Raji (cell line): ENCODE measurements around the gene SMIM1.

ENCODE experiments used
- POLR2A ChIP-seq: IDR thresholded peaks from 2 replicates; pipeline ENCODE4 v1.6.1; 2011; ENCODE audit warnings: low read depth, low read length, control low read depth; ENCODE audit not compliant: insufficient read depth

The SMIM1 gene

DNA sequence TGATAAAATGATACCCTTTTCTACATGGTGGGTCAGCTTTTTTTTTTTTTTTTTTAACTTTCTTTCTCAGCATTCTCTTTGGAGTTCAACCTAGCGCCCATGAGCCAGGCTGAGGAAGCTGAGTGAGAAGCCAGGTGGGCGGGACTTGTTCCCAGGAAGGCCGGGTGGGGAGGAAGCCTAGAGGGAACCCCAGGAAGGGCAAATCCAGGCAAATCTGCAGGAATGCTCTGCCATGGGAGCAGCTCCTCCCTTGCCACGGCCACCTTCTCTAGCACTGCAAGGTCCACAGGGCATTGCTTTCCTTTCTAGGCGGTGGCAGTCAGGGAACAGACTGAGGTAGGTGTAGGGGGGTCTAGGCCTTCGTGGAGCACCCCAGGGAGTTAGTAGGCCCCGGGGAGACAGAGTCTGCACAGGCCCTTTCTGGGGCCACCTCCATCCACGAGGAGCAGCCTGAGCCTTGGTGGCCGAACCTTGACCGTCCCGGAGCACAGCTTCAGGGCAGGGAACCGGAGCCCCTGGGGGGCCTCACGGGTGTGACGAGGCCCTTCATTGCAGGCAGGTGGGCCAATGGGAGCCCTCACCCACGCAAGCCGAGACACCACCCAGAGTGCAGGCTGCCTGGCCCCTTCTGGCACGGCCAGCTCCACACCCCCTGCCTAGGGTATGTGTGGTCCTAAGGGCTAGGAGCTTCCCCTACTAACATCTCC lies 38.5 kb upstream of the SMIM1 start:
- TF ChIP-seq POLR2A = no peak

GRCh38 chr1:3734602-3735001 lies 37.9 kb upstream of the SMIM1 start:
- TF ChIP-seq POLR2A = no peak

DNA sequence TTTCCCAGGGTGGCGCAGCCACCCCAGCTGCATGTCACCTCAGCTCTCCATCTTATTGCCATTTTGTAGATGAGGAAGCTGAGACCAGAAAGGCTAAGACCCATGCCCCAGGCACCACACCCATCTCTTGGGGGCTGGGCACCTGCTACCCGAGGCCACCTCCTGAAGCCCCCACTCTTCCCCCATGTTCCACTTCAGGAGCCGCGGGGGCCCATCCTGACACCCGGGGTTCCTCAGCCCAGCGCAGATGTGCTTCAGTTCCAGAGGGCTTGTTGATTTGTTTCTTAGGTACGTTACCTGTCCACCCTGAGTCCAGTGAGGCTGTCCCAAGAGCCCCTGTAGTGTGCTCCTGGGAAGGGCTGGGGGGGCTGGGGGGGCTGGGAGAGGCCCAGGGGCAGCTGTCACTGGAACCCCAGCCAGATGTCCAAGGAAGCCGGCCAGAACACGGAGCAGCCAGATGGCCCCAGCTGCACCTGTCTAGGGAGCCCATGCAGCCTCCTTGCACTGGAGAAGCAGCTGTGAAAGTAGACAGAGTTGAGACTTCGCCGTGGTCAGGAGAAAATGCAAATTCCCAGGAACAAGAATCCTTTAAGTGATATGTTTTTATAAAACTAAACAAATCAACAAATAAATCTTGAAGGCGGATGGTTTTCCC lies 37.4 kb upstream of the SMIM1 start:
- no peak for TF ChIP-seq POLR2A

GRCh38 chr1:3735688-3736087 lies 36.9 kb upstream of the SMIM1 start:
- no peak for TF ChIP-seq POLR2A

DNA sequence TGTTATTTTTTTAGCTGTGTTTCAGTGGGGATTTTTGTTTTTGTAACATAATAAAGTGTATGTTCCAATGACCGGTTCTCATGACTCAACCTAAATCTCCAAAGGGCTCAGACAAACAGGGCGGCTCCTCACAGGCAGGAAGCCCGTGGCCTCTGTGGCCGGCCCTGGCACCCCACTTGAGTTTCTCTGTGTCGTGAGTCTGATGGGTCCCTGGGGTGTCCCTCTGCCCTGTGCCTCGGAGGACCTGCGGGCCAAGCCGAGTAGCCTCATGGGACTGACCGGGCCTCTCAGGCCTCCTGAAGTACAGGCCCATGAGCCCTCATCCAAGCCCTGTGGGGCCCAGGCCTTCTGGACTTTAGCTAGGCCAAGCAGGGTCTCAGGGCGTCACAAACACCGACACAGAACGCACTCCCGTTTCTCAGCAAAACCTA lies 36.4 kb upstream of the SMIM1 start:
- no peak for TF ChIP-seq POLR2A

DNA sequence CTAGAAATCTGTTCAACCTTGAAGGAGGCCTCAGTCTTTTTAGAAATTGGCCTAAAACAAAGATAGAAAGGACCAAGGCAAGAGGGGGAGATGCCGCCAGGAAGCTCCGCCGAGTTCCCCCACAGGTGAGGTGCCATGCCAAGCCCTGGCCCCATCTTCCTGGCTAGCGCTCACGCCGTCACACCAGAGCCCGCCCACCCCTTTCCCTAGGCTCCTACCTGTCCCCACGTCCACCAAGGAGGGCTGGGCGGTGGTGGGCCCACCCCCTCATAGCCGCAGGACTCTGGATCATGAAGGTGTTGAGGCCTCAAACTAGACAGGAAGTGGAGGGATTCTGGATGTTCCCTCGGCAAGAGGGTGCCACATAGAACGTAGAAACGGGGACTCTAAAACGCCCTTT lies 35.8 kb upstream of the SMIM1 start:
- no peak for TF ChIP-seq POLR2A

- no peak for TF ChIP-seq POLR2A
Observed at GRCh38 chr1:3738943-3739342, 33.6 kb upstream of the SMIM1 start.

DNA sequence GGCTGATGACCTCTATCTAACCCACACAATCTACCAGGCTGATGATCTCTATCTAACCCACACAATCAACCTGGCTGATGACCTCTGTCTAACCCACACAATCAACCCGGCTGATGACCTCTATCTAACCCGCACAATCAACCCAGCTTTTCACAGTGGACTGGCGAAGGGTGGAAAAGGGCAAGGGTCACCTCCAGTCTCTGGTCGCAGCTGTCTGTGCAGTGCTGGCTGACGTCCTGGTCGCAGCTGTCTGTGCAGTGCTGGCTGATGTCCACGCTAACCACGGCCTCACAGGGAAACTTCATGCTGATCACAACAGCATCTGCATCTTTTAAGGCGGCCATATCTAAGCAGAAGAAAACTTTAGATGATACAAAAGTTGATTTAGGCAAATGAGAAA lies 32.5 kb upstream of the SMIM1 start:
- no peak for TF ChIP-seq POLR2A

- TF ChIP-seq POLR2A = no peak
Observed at GRCh38 chr1:3740752-3741151, 31.8 kb upstream of the SMIM1 start.

DNA sequence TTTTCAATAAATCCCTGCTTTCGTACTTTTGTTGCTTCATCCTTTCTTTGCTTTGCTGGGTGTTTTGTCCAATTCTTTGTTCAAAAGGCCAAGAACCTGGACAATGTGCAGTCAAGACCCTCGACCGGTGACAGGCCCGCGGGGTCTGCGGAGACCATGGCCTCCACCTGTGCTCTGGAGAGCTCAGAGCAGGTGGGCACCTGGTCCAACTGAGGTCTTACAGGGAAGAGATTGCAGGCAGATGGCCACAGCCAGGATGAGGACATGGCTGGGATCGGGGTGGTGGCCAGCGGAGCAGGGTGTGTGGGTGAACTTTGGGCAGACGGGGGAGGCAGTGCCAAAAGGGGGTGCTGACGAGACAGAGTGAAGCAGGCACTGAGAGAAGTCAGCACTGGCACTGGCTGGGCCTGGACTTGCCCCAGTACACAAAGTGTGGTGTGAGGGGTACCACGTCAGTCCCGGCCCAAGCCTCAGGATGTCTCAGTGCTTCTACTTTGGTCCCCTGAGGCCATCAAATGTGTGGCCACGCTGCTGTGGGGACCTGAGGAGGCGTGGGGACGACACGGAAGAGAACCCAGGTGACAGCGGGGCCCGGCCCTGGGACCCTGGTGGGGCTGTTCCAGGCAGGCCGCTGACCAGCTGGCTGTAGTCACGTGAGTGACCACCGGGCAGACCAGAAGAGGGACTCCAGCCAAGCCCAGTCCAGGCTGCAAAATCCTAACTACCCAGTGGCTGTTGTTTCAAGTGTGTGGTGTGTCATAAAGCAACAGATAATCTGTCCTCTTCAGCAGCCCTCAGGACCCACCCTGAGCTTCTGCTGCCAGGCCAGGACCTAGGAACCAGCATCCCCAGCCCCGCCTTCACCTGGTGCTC lies 30.7 kb upstream of the SMIM1 start:
- TF ChIP-seq POLR2A = no peak

DNA sequence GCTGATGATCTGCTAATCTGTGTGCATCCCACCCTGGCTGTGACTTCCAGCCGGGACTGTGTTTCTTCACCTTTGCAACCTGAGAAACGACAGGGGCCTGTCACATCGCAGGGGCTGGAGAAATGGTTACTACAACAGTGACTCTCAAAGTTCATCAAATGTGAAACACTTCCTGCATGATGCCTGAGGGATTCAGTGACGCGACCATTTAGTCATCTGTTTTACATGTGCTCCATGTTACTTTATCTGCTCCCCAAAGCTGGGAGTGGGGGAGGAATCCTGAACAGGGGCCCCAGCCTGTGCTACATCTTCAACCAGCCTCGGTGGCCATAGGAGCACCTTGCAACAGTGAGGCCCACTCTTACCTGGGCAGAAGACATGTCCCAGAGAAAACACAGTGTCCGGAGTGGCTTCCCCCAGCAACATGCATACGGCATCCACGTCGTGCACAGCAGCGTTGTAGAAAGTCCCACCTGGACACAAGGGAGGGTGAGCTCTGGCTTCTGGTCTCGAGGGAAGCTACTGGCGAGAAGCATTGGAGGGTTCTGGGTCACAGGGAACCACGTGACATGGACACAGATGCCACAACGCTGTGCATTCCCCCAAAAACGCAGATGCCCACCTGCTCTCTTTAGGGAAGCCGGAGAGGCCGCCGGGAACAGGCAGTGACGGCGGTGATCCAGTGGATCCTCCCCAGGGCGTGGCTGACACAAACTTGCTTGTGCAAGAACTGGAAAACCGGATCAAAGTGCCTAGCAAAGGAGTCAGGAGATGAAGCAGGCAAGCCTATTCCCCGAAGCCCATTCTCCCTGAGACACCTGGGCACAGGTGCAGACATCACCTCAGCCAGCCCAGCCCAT lies 29.9 kb upstream of the SMIM1 start:
- TF ChIP-seq POLR2A = no peak

- TF ChIP-seq POLR2A = no peak
Observed at GRCh38 chr1:3743421-3743820, 29.1 kb upstream of the SMIM1 start.

- TF ChIP-seq POLR2A = no peak
Observed at GRCh38 chr1:3743826-3744225, 28.7 kb upstream of the SMIM1 start.

- TF ChIP-seq POLR2A = no peak
Observed at GRCh38 chr1:3744646-3745045, 27.9 kb upstream of the SMIM1 start.

- TF ChIP-seq POLR2A = no peak
Observed at GRCh38 chr1:3745071-3745470, 27.5 kb upstream of the SMIM1 start.

GRCh38 chr1:3745590-3746381 lies 26.8 kb upstream of the SMIM1 start:
- no peak for TF ChIP-seq POLR2A
